ENCODE measurements around the gene PPT1. TPM values are rescaled to one million over a fixed set of nuclear protein-coding genes. Genes with fewer than 3 reads are reported as not detected.

PPT1 gene
- total and polyA plus RNA-seq, 2 of the 13 experiments (the other 11 are each of a cell fraction or from before 2014, with no cell fraction given): 129 TPM

- intact Hi-C loops (cut with micrococcal nuclease; ENCODE audit: unreplicated experiment): no loop called here
- BruUV-seq (replicated peaks): no TSS peak
- H3K27ac ChIP-seq (ENCODE audit: extremely low read length, insufficient read depth, low read length): no peak overlapping the region
- no peak for TF ChIP-seq HDAC1 (CRISPR knock-in tag; IDR thresholded peaks at IDR 0.05)
- no peak for TF ChIP-seq CENPBD1 (CRISPR knock-in tag; IDR thresholded peaks at IDR 0.05; ENCODE audit: borderline replicate concordance, low read depth)
- TF ChIP-seq ZNF317 (CRISPR knock-in tag; IDR thresholded peaks at IDR 0.05): no peak
- TF ChIP-seq HNF1A (IDR thresholded peaks at IDR 0.05; ENCODE audit: low read depth): no peak
- TF ChIP-seq HNF1A (CRISPR knock-in tag; IDR thresholded peaks at IDR 0.05; ENCODE audit: borderline replicate concordance): no peak
- no peak for TF ChIP-seq ZNF18 (CRISPR knock-in tag; IDR thresholded peaks at IDR 0.05; ENCODE audit: insufficient replicate concordance)
- no peak for TF ChIP-seq TBL1XR1 (IDR thresholded peaks at IDR 0.05; ENCODE audit: borderline replicate concordance, low read length, partially characterized antibody)
- TF ChIP-seq ZNF740 (CRISPR knock-in tag; IDR thresholded peaks at IDR 0.05): no peak
- TF ChIP-seq ZNF709 (CRISPR knock-in tag; IDR thresholded peaks at IDR 0.05): no peak
- TF ChIP-seq, protein P1, sequence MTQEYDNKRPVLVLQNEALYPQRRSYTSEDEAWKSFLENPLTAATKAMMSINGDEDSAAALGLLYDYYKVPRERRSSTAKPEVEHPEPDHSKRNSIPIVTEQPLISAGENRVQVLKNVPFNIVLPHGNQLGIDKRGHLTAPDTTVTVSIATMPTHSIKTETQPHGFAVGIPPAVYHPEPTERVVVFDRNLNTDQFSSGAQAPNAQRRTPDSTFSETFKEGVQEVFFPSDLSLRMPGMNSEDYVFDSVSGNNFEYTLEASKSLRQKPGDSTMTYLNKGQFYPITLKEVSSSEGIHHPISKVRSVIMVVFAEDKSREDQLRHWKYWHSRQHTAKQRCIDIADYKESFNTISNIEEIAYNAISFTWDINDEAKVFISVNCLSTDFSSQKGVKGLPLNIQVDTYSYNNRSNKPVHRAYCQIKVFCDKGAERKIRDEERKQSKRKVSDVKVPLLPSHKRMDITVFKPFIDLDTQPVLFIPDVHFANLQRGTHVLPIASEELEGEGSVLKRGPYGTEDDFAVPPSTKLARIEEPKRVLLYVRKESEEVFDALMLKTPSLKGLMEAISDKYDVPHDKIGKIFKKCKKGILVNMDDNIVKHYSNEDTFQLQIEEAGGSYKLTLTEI (CRISPR knock-in tag; conservative IDR thresholded peaks at IDR 0.05): no peak
Observed at GRCh38 chr1:40095806-40096205, 1.2 kb downstream of the PPT1 start.

More at GRCh38 chr1:40095806-40096205, 1.2 kb downstream of the PPT1 start:
- Histone ChIP-seq H3K4me2 (ENCODE audit: low read depth, low read length) (peak overlapping the region; percentile 100), H2AFZ (ENCODE audit: low read length) (no peak overlapping the region), H3K4me3 (replicated peaks in 1 of 3; ENCODE audit: insufficient read depth in 1 of 3, low read depth in 2 of 3, low read length in 3 of 3) (0 out of 6 replicates have a peak overlapping the region, but pooled peaks of 1 of the 3 experiments have one; percentile 62), H3K79me2 (ENCODE audit: insufficient read depth, low read length) (peaks cover 13% of the 10 kb centered on the region), H3K9me3 (ENCODE audit: low read length) (no peaks in the 10 kb centered on the region), H3K4me1 (ENCODE audit: insufficient read depth, low read length) (peaks cover 37% of the 10 kb centered on the region), H3K27me3 (ENCODE audit: control insufficient read depth in 1 of 2, insufficient read depth in 2 of 2, low read length in 2 of 2) (peaks cover 0 to 4% of the 10 kb centered on the region in 2 experiments; a peak in 1 of 5 replicates), H3K36me3 (replicated peaks in 1 of 2; ENCODE audit: control insufficient read depth in 1 of 2, insufficient read depth in 2 of 2, low read length in 2 of 2) (peaks cover 6 to 14% of the 10 kb centered on the region in 2 experiments; a peak in 3 of 5 replicates), H3K9ac (ENCODE audit: insufficient read depth, low read depth, low read length) (no peak overlapping the region), H4K20me1 (ENCODE audit: insufficient read depth, low read length) (no peaks in the 10 kb centered on the region)
- ChIA-PET POLR2A (no interaction called here), CTCF (ENCODE audit: low intra/inter-chr PET ratio, low total read pairs) (no interaction called here)
- no peak for DNase-seq (ENCODE audit: low spot score)
- 95% methylated on average over 3 of the region's 3 CpGs for WGBS (ENCODE audit: low lambda C conversion rate)
- no peak for ATAC-seq
- in situ Hi-C loops (cut with HindIII; ENCODE audit: extremely low pct_ligation_motif_present, low pct_unique_long_range_greater_than_20kb): no loop called here
- FAIRE-seq: no peak
